Neural cell (in vitro differentiated cells): Measurements from ENCODE around the gene SMG1. TPM values are rescaled to one million over a fixed set of nuclear protein-coding genes. Genes with fewer than 3 reads are reported as not detected.

Experiments
- H2AFZ ChIP-seq: fragments of 200-600, 300-800 bp; sonication (generic), shearing (Covaris generic); 2 replicates; pipeline ENCODE4 v1.6.0; 2014; ENCODE audit warnings: low read depth, mild to moderate bottlenecking, antibody characterized with exemption, low read length, moderate library complexity
- H3F3A ChIP-seq: fragments of 200-600 bp; shearing (Covaris generic); 2 replicates; pipeline ENCODE4 v1.6.1; 2016; ENCODE audit warnings: mild to moderate bottlenecking, moderate library complexity, mixed read lengths, antibody characterized with exemption, low read length; ENCODE audit not compliant: insufficient read depth, poor library complexity, severe bottlenecking
- H3K27ac ChIP-seq: fragments of 200-600, 300-800 bp; sonication (generic), shearing (Covaris generic); 2 replicates; pipeline ENCODE4 v1.5.1; 2014; ENCODE audit warnings: mild to moderate bottlenecking, low read length, moderate library complexity
- H3K27me3 ChIP-seq: fragments of 300-800, 200-600 bp; sonication (generic), shearing (Covaris generic); 2 replicates; pipeline ENCODE4 v1.6.0; 2014; ENCODE audit warnings: mild to moderate bottlenecking, low read depth, low read length, moderate library complexity; ENCODE audit not compliant: insufficient read depth
- H3K36me3 ChIP-seq: fragments of 300-800, 200-600 bp; sonication (generic), shearing (Covaris generic); 2 replicates; pipeline ENCODE4 v1.5.1; 2014; ENCODE audit warnings: mild to moderate bottlenecking, antibody characterized with exemption, low read length, moderate library complexity; ENCODE audit not compliant: insufficient read depth
- H3K4me2 ChIP-seq: fragments of 300-800, 200-600 bp; sonication (generic), shearing (Covaris generic); 2 replicates; pipeline ENCODE4 v1.6.0; 2014; ENCODE audit warnings: mild to moderate bottlenecking, low read length
- H3K4me3 ChIP-seq: fragments of 300-800, 200-600 bp; sonication (generic), shearing (Covaris generic); 2 replicates; pipeline ENCODE4 v1.5.1; 2014; ENCODE audit warnings: mild to moderate bottlenecking, low read length, moderate library complexity
- H3K79me2 ChIP-seq: fragments of 200-600 bp; shearing (Covaris generic); replicated peaks from 2 replicates; pipeline ENCODE4 v1.6.0; 2014; ENCODE audit warnings: mild to moderate bottlenecking, low read length, moderate library complexity; ENCODE audit not compliant: insufficient read depth
- H3K9ac ChIP-seq: fragments of 300-800, 200-600 bp; sonication (generic), shearing (Covaris generic); 2 replicates; pipeline ENCODE4 v1.6.1; 2016; ENCODE audit warnings: mild to moderate bottlenecking, low read length, mixed read lengths
- H3K9me2 ChIP-seq: fragments of 200-600 bp; shearing (Covaris generic); 2 replicates; pipeline ENCODE4 v1.6.1; 2016; ENCODE audit warnings: mild to moderate bottlenecking, low read length, mixed read lengths; ENCODE audit not compliant: insufficient read depth
- H3K9me3 ChIP-seq: fragments of 200-600, 300-800 bp; sonication (generic), shearing (Covaris generic); 2 replicates; pipeline ENCODE4 v1.6.1; 2016; ENCODE audit warnings: mild to moderate bottlenecking, mixed run types, low read length, moderate library complexity, mixed read lengths
- H4K20me1 ChIP-seq: fragments of 200-600 bp; shearing (Covaris generic); 2 replicates; pipeline ENCODE4 v1.6.1; 2016; ENCODE audit warnings: mild to moderate bottlenecking, mixed run types; ENCODE audit not compliant: insufficient read depth
- EP300 ChIP-seq: fragments of 450-650 bp; conservative IDR thresholded peaks from 2 replicates; pipeline ENCODE4 v1.6.1; 2014; ENCODE audit warnings: antibody characterized with exemption, mild to moderate bottlenecking, moderate library complexity; ENCODE audit not compliant: poor library complexity, severe bottlenecking
- EZH2 ChIP-seq: fragments of 200-600, 300-800 bp; shearing (Covaris generic), sonication (generic); IDR thresholded peaks from 2 replicates; pipeline ENCODE4 v1.6.1; 2014; ENCODE audit warnings: antibody characterized with exemption, low read length, borderline replicate concordance, mild to moderate bottlenecking; ENCODE audit not compliant: insufficient read depth, poor library complexity, severe bottlenecking
- MXI1 ChIP-seq: fragments of 450-650 bp; conservative IDR thresholded peaks from 2 replicates; pipeline ENCODE4 v1.6.1; 2014; ENCODE audit warnings: antibody characterized with exemption, mild to moderate bottlenecking; ENCODE audit not compliant: poor library complexity, severe bottlenecking
- POLR2AphosphoS5 ChIP-seq: IDR thresholded peaks from 2 replicates; pipeline ENCODE4 v1.6.1; 2012
- RAD21 ChIP-seq: fragments of 450-650 bp; conservative IDR thresholded peaks from 2 replicates; pipeline ENCODE4 v1.6.1; 2014; ENCODE audit warnings: antibody characterized with exemption, mild to moderate bottlenecking, moderate library complexity
- SMC3 ChIP-seq: fragments of 450-650 bp; conservative IDR thresholded peaks from 2 replicates; pipeline ENCODE4 v1.6.1; 2014; ENCODE audit warnings: antibody characterized with exemption, mild to moderate bottlenecking, moderate library complexity; ENCODE audit not compliant: poor library complexity
- TAF1 ChIP-seq: IDR thresholded peaks from 2 replicates; pipeline ENCODE4 v1.6.1; 2012; ENCODE audit warnings: low read depth
- polyA plus RNA-seq: library from polyadenylated mRNA; depleted of rRNA; stranded (reverse); fragments of >200 nt; gene quantifications from 2 replicates; pipeline ENCODE4 v1.2.3, GENCODE V29; 2014
- TF ChIP-seq, protein P1 (sequence below): fragments of 450-650 bp; IDR thresholded peaks from 2 replicates; pipeline ENCODE4 v1.5.1; 2014; ENCODE audit warnings: antibody characterized with exemption, mild to moderate bottlenecking, moderate library complexity; ENCODE audit not compliant: poor library complexity, severe bottlenecking
- TF ChIP-seq, protein P2 (sequence below): IDR thresholded peaks from 2 replicates; pipeline ENCODE4 v1.6.1; 2012; ENCODE audit warnings: borderline replicate concordance

SMG1 gene
- polyA plus RNA-seq, 1 donor from 2014 or later = 26.3 TPM

DNA sequence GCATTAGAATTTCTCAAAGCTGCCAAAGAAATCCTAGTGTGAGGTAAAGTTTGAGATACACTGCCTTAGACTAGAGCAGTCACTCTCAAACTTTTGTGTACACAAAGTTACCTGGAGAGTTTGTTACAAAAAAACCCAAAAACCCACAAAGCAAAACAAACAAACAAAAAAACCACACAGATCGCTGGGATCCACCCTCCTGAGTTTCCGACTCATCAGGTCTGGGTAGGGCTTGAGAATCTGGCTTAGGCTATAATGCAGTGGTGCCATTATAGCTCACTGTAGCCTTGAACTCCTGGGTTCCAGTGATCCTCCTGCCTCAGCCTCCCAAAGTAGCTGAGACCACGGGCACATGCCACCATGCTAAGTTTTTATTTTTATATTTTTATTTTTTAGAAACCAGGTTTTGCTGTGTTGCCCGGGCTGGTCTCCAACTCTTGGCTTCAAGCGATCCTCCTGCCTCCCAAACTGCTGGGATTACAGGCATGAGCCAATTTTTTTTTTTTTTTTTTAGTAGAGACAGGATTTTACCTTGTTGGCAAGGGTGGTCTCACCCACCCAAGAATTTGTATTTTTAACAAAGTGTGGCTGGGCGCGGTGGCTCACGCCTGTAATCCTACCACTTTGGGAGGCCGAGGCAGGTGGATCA is 22.3 kb upstream of the SMG1 start:
- Histone ChIP-seq H2AFZ (no peak overlapping the region), H4K20me1 (no peaks in the 10 kb centered on the region), H3K36me3 (no peaks in the 10 kb centered on the region), H3K4me3 (no peak overlapping the region), H3K27ac (no peak overlapping the region), H3K9me3 (no peaks in the 10 kb centered on the region), H3K9ac (no peak overlapping the region), H3F3A (no peaks in the 10 kb centered on the region), H3K4me2 (no peak overlapping the region), H3K79me2 (no peaks in the 10 kb centered on the region), H3K9me2 (no peaks in the 10 kb centered on the region), H3K27me3 (no peaks in the 10 kb centered on the region)
- TF ChIP-seq, protein P1, sequence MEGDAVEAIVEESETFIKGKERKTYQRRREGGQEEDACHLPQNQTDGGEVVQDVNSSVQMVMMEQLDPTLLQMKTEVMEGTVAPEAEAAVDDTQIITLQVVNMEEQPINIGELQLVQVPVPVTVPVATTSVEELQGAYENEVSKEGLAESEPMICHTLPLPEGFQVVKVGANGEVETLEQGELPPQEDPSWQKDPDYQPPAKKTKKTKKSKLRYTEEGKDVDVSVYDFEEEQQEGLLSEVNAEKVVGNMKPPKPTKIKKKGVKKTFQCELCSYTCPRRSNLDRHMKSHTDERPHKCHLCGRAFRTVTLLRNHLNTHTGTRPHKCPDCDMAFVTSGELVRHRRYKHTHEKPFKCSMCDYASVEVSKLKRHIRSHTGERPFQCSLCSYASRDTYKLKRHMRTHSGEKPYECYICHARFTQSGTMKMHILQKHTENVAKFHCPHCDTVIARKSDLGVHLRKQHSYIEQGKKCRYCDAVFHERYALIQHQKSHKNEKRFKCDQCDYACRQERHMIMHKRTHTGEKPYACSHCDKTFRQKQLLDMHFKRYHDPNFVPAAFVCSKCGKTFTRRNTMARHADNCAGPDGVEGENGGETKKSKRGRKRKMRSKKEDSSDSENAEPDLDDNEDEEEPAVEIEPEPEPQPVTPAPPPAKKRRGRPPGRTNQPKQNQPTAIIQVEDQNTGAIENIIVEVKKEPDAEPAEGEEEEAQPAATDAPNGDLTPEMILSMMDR = no peak
- TF ChIP-seq TAF1 = no peak
- TF ChIP-seq RAD21 = no peak
- TF ChIP-seq, protein P2, sequence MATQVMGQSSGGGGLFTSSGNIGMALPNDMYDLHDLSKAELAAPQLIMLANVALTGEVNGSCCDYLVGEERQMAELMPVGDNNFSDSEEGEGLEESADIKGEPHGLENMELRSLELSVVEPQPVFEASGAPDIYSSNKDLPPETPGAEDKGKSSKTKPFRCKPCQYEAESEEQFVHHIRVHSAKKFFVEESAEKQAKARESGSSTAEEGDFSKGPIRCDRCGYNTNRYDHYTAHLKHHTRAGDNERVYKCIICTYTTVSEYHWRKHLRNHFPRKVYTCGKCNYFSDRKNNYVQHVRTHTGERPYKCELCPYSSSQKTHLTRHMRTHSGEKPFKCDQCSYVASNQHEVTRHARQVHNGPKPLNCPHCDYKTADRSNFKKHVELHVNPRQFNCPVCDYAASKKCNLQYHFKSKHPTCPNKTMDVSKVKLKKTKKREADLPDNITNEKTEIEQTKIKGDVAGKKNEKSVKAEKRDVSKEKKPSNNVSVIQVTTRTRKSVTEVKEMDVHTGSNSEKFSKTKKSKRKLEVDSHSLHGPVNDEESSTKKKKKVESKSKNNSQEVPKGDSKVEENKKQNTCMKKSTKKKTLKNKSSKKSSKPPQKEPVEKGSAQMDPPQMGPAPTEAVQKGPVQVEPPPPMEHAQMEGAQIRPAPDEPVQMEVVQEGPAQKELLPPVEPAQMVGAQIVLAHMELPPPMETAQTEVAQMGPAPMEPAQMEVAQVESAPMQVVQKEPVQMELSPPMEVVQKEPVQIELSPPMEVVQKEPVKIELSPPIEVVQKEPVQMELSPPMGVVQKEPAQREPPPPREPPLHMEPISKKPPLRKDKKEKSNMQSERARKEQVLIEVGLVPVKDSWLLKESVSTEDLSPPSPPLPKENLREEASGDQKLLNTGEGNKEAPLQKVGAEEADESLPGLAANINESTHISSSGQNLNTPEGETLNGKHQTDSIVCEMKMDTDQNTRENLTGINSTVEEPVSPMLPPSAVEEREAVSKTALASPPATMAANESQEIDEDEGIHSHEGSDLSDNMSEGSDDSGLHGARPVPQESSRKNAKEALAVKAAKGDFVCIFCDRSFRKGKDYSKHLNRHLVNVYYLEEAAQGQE = no peak
- TF ChIP-seq EP300 = no peak
- no peak for TF ChIP-seq SMC3
- no peak for TF ChIP-seq EZH2
- no peak for TF ChIP-seq MXI1
- TF ChIP-seq POLR2AphosphoS5 = no peak

- Histone ChIP-seq H3K79me2 (no peaks in the 10 kb centered on the region), H3K4me2 (no peak overlapping the region), H3F3A (no peaks in the 10 kb centered on the region), H3K9me2 (no peaks in the 10 kb centered on the region), H2AFZ (no peak overlapping the region), H4K20me1 (no peaks in the 10 kb centered on the region), H3K36me3 (no peaks in the 10 kb centered on the region), H3K9me3 (no peaks in the 10 kb centered on the region), H3K9ac (no peak overlapping the region), H3K4me3 (no peak overlapping the region), H3K27ac (no peak overlapping the region), H3K27me3 (no peaks in the 10 kb centered on the region)
- TF ChIP-seq SMC3 (no peak), POLR2AphosphoS5 (no peak), EZH2 (no peak), EP300 (no peak)
- TF ChIP-seq, protein P1 = no peak
- TF ChIP-seq, protein P2 = no peak
Observed at GRCh38 chr16:18945233-18945632, 19.0 kb upstream of the SMG1 start.
